GM12878 (cell line): Measurements from ENCODE around the gene ITPR3. TPM values are rescaled to one million over a fixed set of nuclear protein-coding genes. Genes with fewer than 3 reads are reported as not detected.

ENCODE experiments used
- BCLAF1 ChIP-seq: fragments of 450-650 bp; IDR thresholded peaks from 2 replicates; pipeline ENCODE4 v1.6.1; 2017; ENCODE audit warnings: antibody characterized with exemption, mild to moderate bottlenecking, moderate library complexity
- JUNB ChIP-seq: IDR thresholded peaks from 2 replicates; pipeline ENCODE4 v1.6.1; 2016; ENCODE audit warnings: antibody characterized with exemption, mild to moderate bottlenecking
- KDM1A ChIP-seq: fragments of 200-600 bp; sonication (generic); IDR thresholded peaks from 2 replicates; pipeline ENCODE4 v1.6.1; 2016; ENCODE audit warnings: borderline replicate concordance
- MYB ChIP-seq: fragments of 150-350 bp; IDR thresholded peaks from 2 replicates; pipeline ENCODE4 v1.6.1; 2014; ENCODE audit warnings: mild to moderate bottlenecking, low read depth, low read length, borderline replicate concordance
- PAX5 ChIP-seq: IDR thresholded peaks from 2 replicates; pipeline ENCODE4 v1.6.1; 2011; ENCODE audit warnings: low read depth, low read length, borderline replicate concordance
- SMC3 ChIP-seq: IDR thresholded peaks from 2 replicates; pipeline ENCODE4 v1.6.1; 2011; ENCODE audit warnings: low read length, improper control_type of control experiment, borderline replicate concordance
- ZNF24 ChIP-seq: fragments of 450-650 bp; IDR thresholded peaks from 2 replicates; pipeline ENCODE4 v1.6.1; 2017; ENCODE audit warnings: antibody characterized with exemption, mild to moderate bottlenecking
- ZZZ3 ChIP-seq: IDR thresholded peaks from 2 replicates; pipeline ENCODE4 v1.6.1; 2011; ENCODE audit warnings: low read depth; ENCODE audit not compliant: control insufficient read depth, insufficient read length
- polyA plus RNA-seq, 11 experiments: library from polyadenylated mRNA; depleted of rRNA in 4 of 11; unstranded in 6 of 11; stranded (reverse) in 5 of 11; fragments of >200 nt; fragmentation: Nextera tagmentation in 4 of 11; fragmentation: Illumina TruSeq in 1 of 11; extraction: Ambion mirVana in 4 of 11; extraction: Trizol in 1 of 11; gene quantifications; 1 replicate in 1 of 11; 2 replicates in 10 of 11; pipeline versions ENCODE4 v1.2.1 to v1.2.3, GENCODE V29; 2011 to 2016; ENCODE audit warnings: inconsistent platforms in 2 of 11, missing spikeins in 2 of 11, low read depth in 1 of 11
- total RNA-seq, 4 experiments: library from RNA; depleted of rRNA in 3 of 4; stranded (reverse); fragments of >200 nt in 3 of 4; fragmentation: Illumina TruSeq in 1 of 4; extraction: Trizol in 1 of 4; gene quantifications; 2 replicates each; pipeline versions ENCODE4 v1.2.1 to v1.2.3, GENCODE V29; 2013 to 2021
- TF ChIP-seq, protein P1 (sequence below): fragments of 450-650 bp; formaldehyde crosslinking; IDR thresholded peaks from 2 replicates; pipeline ENCODE4 v1.4.0; 2020; ENCODE audit warnings: mild to moderate bottlenecking, moderate library complexity

Gene ITPR3
- total and polyA plus RNA-seq, 10 of the 15 experiments (the other 5 are each of a cell fraction or from before 2014, with no cell fraction given): 0.32 to 34.0 (median 11.9) TPM

DNA sequence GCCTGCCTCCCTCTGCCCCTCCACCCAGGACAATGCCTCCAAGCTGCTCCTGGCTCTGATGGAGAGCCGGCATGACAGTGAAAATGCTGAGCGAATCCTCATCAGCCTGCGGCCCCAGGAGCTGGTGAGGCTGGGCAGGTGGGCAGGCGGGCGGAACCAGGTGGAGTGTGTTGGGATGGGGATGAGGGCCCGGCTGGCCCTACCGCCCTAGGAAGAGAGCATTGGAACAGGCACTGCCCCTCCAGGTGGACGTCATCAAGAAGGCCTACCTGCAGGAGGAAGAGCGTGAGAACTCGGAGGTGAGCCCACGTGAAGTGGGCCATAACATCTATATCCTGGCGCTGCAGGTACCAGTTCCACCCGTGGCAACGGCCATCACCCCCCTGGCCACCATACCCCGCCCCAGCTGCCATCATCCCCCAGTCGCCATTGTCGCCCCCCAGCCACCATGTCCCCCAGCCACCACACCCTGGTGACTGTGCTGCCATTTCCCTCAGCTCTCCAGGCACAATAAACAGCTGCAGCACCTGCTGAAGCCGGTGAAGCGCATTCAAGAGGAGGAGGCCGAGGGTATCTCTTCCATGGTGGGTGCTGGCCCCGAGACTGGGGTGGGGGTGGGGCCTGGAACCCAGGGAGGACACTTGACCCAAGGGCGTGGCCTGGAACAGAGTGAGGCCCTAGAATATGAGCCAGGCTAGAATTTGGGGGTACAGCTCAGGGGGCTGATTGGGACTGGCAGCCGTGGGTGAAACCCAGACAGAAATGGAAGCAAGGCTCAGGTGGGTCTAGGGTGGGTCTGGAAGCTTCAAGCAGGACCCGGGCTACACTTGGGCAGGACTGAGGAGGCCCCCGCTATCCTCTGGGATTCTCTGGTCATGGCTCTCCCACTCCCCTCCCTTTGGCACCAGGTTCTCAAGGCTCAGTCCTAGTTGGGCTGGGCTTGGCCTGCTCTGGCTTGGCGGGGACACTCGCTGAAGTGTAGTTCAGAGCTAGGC lies 66.2 kb downstream of the ITPR3 start (continued):
- TF ChIP-seq BCLAF1 (no peak), KDM1A (no peak), ZZZ3 (no peak), PAX5 (no peak), MYB (no peak), ZNF24 (no peak), SMC3 (no peak), JUNB (no peak)
- TF ChIP-seq, protein P1, sequence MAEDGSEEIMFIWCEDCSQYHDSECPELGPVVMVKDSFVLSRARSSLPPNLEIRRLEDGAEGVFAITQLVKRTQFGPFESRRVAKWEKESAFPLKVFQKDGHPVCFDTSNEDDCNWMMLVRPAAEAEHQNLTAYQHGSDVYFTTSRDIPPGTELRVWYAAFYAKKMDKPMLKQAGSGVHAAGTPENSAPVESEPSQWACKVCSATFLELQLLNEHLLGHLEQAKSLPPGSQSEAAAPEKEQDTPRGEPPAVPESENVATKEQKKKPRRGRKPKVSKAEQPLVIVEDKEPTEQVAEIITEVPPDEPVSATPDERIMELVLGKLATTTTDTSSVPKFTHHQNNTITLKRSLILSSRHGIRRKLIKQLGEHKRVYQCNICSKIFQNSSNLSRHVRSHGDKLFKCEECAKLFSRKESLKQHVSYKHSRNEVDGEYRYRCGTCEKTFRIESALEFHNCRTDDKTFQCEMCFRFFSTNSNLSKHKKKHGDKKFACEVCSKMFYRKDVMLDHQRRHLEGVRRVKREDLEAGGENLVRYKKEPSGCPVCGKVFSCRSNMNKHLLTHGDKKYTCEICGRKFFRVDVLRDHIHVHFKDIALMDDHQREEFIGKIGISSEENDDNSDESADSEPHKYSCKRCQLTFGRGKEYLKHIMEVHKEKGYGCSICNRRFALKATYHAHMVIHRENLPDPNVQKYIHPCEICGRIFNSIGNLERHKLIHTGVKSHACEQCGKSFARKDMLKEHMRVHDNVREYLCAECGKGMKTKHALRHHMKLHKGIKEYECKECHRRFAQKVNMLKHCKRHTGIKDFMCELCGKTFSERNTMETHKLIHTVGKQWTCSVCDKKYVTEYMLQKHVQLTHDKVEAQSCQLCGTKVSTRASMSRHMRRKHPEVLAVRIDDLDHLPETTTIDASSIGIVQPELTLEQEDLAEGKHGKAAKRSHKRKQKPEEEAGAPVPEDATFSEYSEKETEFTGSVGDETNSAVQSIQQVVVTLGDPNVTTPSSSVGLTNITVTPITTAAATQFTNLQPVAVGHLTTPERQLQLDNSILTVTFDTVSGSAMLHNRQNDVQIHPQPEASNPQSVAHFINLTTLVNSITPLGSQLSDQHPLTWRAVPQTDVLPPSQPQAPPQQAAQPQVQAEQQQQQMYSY (CRISPR knock-in tag): no peak
